Body of pancreas (tissue), 4 donors: Measurements from ENCODE around the gene C8G.

ENCODE experiments used
- POLR2A ChIP-seq, 3 donors: fragments of 450-650 bp; IDR thresholded peaks; one replicate each; pipeline ENCODE4 v1.6.1; 2016; ENCODE audit warnings: antibody characterized with exemption in 3 of 3, mild to moderate bottlenecking in 2 of 3
- TF ChIP-seq, protein P1 (sequence below), 7 experiments: fragments of 450-650 bp in 4 of 7; fragments of 200-600 bp in 3 of 7; sonication (generic) in 3 of 7; IDR thresholded peaks; one replicate each; pipeline ENCODE4 v1.5.1; 2016 to 2019; ENCODE audit warnings: antibody characterized with exemption in 7 of 7

DNA sequence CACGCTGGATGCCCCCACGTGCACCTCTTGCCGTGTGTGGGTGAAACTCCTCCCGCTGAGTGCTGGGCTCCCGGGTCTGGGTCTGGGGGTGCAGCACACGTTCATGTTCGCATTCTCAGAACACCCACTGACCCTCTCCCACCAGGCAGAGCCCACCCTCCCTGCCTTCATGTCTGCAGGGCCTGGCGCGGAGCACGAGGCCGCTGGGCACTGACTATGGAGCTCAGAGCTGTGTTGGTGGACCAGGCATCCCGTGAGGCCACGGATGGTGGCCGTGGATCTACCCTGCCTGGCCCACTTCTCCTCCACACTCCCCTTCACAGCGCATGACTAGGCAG, 15.9 kb downstream of the C8G start:
- TF ChIP-seq, protein P1, sequence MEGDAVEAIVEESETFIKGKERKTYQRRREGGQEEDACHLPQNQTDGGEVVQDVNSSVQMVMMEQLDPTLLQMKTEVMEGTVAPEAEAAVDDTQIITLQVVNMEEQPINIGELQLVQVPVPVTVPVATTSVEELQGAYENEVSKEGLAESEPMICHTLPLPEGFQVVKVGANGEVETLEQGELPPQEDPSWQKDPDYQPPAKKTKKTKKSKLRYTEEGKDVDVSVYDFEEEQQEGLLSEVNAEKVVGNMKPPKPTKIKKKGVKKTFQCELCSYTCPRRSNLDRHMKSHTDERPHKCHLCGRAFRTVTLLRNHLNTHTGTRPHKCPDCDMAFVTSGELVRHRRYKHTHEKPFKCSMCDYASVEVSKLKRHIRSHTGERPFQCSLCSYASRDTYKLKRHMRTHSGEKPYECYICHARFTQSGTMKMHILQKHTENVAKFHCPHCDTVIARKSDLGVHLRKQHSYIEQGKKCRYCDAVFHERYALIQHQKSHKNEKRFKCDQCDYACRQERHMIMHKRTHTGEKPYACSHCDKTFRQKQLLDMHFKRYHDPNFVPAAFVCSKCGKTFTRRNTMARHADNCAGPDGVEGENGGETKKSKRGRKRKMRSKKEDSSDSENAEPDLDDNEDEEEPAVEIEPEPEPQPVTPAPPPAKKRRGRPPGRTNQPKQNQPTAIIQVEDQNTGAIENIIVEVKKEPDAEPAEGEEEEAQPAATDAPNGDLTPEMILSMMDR (IDR thresholded peaks at IDR 0.05), result no peak
- TF ChIP-seq POLR2A (IDR thresholded peaks at IDR 0.05), result no peak
